Measurements from ENCODE around the gene MRAP.

GRCh38 chr21:32301596-32301995, 2.9 kb downstream of the MRAP start:
- TF ChIP-seq CTCF (conservative IDR thresholded peaks at IDR 0.05) (no peak), ZFX (IDR thresholded peaks at IDR 0.05) (no peak)
